ENCODE measurements around the gene SLC24A4. TPM values are rescaled to one million over a fixed set of nuclear protein-coding genes. Genes with fewer than 3 reads are reported as not detected.

Gene SLC24A4
- total RNA-seq, 1 experiment from 2014 or later = not detected

DNA sequence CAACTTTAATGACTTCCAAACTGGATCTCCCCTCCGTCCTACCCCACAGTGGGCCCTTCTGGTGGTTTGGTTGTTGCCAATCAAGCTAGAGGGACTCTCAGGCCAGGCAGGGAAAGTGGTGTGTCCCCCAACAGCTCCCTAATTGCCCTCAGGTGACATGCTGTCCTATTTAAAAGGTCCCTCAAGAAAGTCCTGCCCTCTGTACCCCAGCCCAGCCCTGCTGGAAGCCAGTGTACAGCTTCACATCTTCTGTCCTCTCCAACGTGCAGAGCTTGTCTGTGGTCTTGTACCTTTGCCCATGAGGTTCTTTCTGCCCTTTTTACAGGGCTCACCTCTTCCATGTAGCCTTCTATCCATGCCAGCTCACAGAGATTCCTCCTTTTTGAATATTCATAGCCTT lies 194.8 kb downstream of the SLC24A4 start:
- ATAC-seq = no peak
- Histone ChIP-seq H3K4me2 (ENCODE audit: low read length) (no peak overlapping the region), H4K20me1 (ENCODE audit: insufficient read depth) (no peaks in the 10 kb centered on the region), H3K4me3 (replicated peaks in 1 of 2; ENCODE audit: low read depth in 1 of 2, low read length in 2 of 2) (no peak overlapping the region), H3K9me2 (ENCODE audit: insufficient read depth) (no peaks in the 10 kb centered on the region), H3K4me1 (ENCODE audit: control insufficient read depth in 1 of 2, insufficient read depth in 2 of 2, low read length in 2 of 2) (peaks cover 8 to 19% of the 10 kb centered on the region in 2 experiments), H3K27ac (ENCODE audit: low read depth, low read length) (no peak overlapping the region), H3K79me2 (ENCODE audit: insufficient read depth, low read length) (peaks cover 22% of the 10 kb centered on the region; the same call in 1 of the 2 replicates), H3K9me3 (ENCODE audit: control insufficient read depth in 1 of 2, insufficient read depth in 1 of 2, low read depth in 1 of 2, low read length in 2 of 2) (no peaks in the 10 kb centered on the region), H3K9ac (ENCODE audit: low read length) (no peak overlapping the region), H2AFZ (ENCODE audit: low read depth, low read length, poor library complexity, severe bottlenecking) (no peak overlapping the region), H3K36me3 (ENCODE audit: control insufficient read depth in 1 of 2, insufficient read depth in 2 of 2, low read length in 2 of 2) (no peaks in the 10 kb centered on the region), H3K27me3 (ENCODE audit: insufficient read depth, low read length) (no peaks in the 10 kb centered on the region)
- TF ChIP-seq JUND (IDR thresholded peaks at IDR 0.05) (no peak), RAD21 (IDR thresholded peaks at IDR 0.05; ENCODE audit: low read depth) (no peak), EGR1 (IDR thresholded peaks at IDR 0.05; ENCODE audit: low read depth) (no peak), FOSL1 (IDR thresholded peaks at IDR 0.05; ENCODE audit: low read depth) (no peak), EZH2 (IDR thresholded peaks at IDR 0.05) (no peak), ELF1 (IDR thresholded peaks at IDR 0.05; ENCODE audit: borderline replicate concordance, low read depth) (no peak), POLR2A (IDR thresholded peaks at IDR 0.05; ENCODE audit: borderline replicate concordance, extremely low read depth, insufficient read depth, insufficient read length) (no peak), YY1 (IDR thresholded peaks at IDR 0.05; ENCODE audit: extremely low read depth, insufficient replicate concordance, low read depth, low read length) (no peak), POLR2AphosphoS5 (IDR thresholded peaks at IDR 0.05; ENCODE audit: low read depth, low read length) (no peak), ZNF274 (IDR thresholded peaks at IDR 0.05; ENCODE audit: low read depth, low read length) (no peak), ZFX (IDR thresholded peaks at IDR 0.05) (no peak), SRF (IDR thresholded peaks at IDR 0.05; ENCODE audit: low read depth) (no peak), SP1 (IDR thresholded peaks at IDR 0.05; ENCODE audit: low read depth) (no peak)
- TF ChIP-seq, protein P1, sequence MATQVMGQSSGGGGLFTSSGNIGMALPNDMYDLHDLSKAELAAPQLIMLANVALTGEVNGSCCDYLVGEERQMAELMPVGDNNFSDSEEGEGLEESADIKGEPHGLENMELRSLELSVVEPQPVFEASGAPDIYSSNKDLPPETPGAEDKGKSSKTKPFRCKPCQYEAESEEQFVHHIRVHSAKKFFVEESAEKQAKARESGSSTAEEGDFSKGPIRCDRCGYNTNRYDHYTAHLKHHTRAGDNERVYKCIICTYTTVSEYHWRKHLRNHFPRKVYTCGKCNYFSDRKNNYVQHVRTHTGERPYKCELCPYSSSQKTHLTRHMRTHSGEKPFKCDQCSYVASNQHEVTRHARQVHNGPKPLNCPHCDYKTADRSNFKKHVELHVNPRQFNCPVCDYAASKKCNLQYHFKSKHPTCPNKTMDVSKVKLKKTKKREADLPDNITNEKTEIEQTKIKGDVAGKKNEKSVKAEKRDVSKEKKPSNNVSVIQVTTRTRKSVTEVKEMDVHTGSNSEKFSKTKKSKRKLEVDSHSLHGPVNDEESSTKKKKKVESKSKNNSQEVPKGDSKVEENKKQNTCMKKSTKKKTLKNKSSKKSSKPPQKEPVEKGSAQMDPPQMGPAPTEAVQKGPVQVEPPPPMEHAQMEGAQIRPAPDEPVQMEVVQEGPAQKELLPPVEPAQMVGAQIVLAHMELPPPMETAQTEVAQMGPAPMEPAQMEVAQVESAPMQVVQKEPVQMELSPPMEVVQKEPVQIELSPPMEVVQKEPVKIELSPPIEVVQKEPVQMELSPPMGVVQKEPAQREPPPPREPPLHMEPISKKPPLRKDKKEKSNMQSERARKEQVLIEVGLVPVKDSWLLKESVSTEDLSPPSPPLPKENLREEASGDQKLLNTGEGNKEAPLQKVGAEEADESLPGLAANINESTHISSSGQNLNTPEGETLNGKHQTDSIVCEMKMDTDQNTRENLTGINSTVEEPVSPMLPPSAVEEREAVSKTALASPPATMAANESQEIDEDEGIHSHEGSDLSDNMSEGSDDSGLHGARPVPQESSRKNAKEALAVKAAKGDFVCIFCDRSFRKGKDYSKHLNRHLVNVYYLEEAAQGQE (IDR thresholded peaks at IDR 0.05; ENCODE audit: low read depth) = no peak
- TF ChIP-seq, protein P2, sequence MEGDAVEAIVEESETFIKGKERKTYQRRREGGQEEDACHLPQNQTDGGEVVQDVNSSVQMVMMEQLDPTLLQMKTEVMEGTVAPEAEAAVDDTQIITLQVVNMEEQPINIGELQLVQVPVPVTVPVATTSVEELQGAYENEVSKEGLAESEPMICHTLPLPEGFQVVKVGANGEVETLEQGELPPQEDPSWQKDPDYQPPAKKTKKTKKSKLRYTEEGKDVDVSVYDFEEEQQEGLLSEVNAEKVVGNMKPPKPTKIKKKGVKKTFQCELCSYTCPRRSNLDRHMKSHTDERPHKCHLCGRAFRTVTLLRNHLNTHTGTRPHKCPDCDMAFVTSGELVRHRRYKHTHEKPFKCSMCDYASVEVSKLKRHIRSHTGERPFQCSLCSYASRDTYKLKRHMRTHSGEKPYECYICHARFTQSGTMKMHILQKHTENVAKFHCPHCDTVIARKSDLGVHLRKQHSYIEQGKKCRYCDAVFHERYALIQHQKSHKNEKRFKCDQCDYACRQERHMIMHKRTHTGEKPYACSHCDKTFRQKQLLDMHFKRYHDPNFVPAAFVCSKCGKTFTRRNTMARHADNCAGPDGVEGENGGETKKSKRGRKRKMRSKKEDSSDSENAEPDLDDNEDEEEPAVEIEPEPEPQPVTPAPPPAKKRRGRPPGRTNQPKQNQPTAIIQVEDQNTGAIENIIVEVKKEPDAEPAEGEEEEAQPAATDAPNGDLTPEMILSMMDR (IDR thresholded peaks at IDR 0.05 in 2 of 3, conservative IDR thresholded peaks at IDR 0.05 in 1 of 3; ENCODE audit: borderline replicate concordance in 1 of 3, insufficient read depth in 1 of 3, low read depth in 2 of 3, low read length in 2 of 3) = no peak
- DNase-seq (ENCODE audit: low read depth, low spot score) = no peak
- CTCF ChIA-PET = no interaction called here
- RAD21 ChIA-PET (ENCODE audit: low non-redundant PET in 1 of 2, low total read pairs in 2 of 2, uncharacterized antibody in 2 of 2, unreplicated experiment in 2 of 2) = no interaction called here
- BruUV-seq (replicated peaks) = no TSS peak
- intact Hi-C loops (cut with micrococcal nuclease) = no loop called here
- POLR2A ChIA-PET = no interaction called here
